H1 (cell line): ENCODE results near the gene TRAPPC12. TPM values are rescaled to one million over a fixed set of nuclear protein-coding genes. Genes with fewer than 3 reads are reported as not detected.

Source experiments
- MAX ChIP-seq: IDR thresholded peaks from 2 replicates; pipeline ENCODE4 v1.6.1; 2012; ENCODE audit warnings: inconsistent platforms
- NANOG ChIP-seq: IDR thresholded peaks from 2 replicates; pipeline ENCODE4 v1.6.1; 2011; ENCODE audit warnings: low read length, low read depth, mild to moderate bottlenecking, inconsistent platforms; ENCODE audit not compliant: insufficient read depth, poor library complexity, severe bottlenecking
- TAF1 ChIP-seq: IDR thresholded peaks from 2 replicates; pipeline ENCODE4 v1.6.1; 2011; ENCODE audit warnings: mild to moderate bottlenecking, low read depth, low read length
- polyA plus RNA-seq, 7 experiments: library from polyadenylated mRNA; depleted of rRNA in 3 of 7; stranded (reverse) in 5 of 7; unstranded in 2 of 7; fragments of >200 nt in 5 of 7; fragments of 200-250 nt in 2 of 7; gene quantifications; 1 replicate in 5 of 7; 2 replicates in 1 of 7; 4 replicates in 1 of 7; pipeline versions ENCODE4 v1.2.1 to v1.2.3, GENCODE V29; 2011 to 2013; ENCODE audit warnings: missing spikeins in 2 of 7, mixed read lengths in 2 of 7
- total RNA-seq: library from RNA; stranded (reverse); fragmentation: NEBNext Ultra II Directional; extraction: Animal tissue kit (Norgen Biotek cat#: 25700); gene quantifications from 2 replicates; pipeline ENCODE4 v1.2.1, GENCODE V29; 2021

TRAPPC12 gene
- total and polyA plus RNA-seq, 2 of the 8 experiments (the other 6 are each of a cell fraction or from before 2014, with no cell fraction given), result 35.0 to 67.3 TPM

- TF ChIP-seq MAX, result peak; percentile 2; the same call in 1 of the 2 replicates
- peak; percentile 25 for TF ChIP-seq NANOG
- TF ChIP-seq TAF1, result peak; percentile 80
These were observed at the start of gene TRAPPC12 (continued) for GRCh38 chr2:3379647-3380534.
